ENCODE data around the gene GUCY1A2.

GUCY1A2 gene

GRCh38 chr11:106723071-106723470, 295.2 kb downstream of the GUCY1A2 start:
- TF ChIP-seq CTCF (IDR thresholded peaks at IDR 0.05; ENCODE audit: low read depth, low read length) = no peak
- no peak overlapping the region for H3K4me3 ChIP-seq (ENCODE audit: low read depth, low read length)

GRCh38 chr11:106717222-106717621, 301.1 kb downstream of the GUCY1A2 start:
- TF ChIP-seq CTCF (IDR thresholded peaks at IDR 0.05; ENCODE audit: low read depth, low read length) = no peak
- no peak overlapping the region for H3K4me3 ChIP-seq (ENCODE audit: low read depth, low read length)

GRCh38 chr11:106714199-106714598, 304.1 kb downstream of the GUCY1A2 start:
- TF ChIP-seq CTCF (IDR thresholded peaks at IDR 0.05; ENCODE audit: low read depth, low read length) = no peak
- H3K4me3 ChIP-seq (ENCODE audit: low read depth, low read length) = no peak overlapping the region

- H3K4me3 ChIP-seq (ENCODE audit: low read depth, low read length) = no peak overlapping the region
- no peak for TF ChIP-seq CTCF (IDR thresholded peaks at IDR 0.05; ENCODE audit: low read depth, low read length)
These were observed 309.9 kb downstream of the GUCY1A2 start for GRCh38 chr11:106708348-106708747.

- no peak for TF ChIP-seq CTCF (IDR thresholded peaks at IDR 0.05; ENCODE audit: low read depth, low read length)
- H3K4me3 ChIP-seq (ENCODE audit: low read depth, low read length) = no peak overlapping the region
These were observed 311.9 kb downstream of the GUCY1A2 start for GRCh38 chr11:106706355-106706754.

GRCh38 chr11:106702805-106703204, 315.5 kb downstream of the GUCY1A2 start:
- no peak overlapping the region for H3K4me3 ChIP-seq (ENCODE audit: low read depth, low read length)
- no peak for TF ChIP-seq CTCF (IDR thresholded peaks at IDR 0.05; ENCODE audit: low read depth, low read length)

GRCh38 chr11:106697058-106697457, 321.2 kb downstream of the GUCY1A2 start:
- no peak for TF ChIP-seq CTCF (IDR thresholded peaks at IDR 0.05; ENCODE audit: low read depth, low read length)
- H3K4me3 ChIP-seq (ENCODE audit: low read depth, low read length) = no peak overlapping the region

Data from WI38 (cell line).